Measurements from ENCODE around the gene FLT4.

DNA sequence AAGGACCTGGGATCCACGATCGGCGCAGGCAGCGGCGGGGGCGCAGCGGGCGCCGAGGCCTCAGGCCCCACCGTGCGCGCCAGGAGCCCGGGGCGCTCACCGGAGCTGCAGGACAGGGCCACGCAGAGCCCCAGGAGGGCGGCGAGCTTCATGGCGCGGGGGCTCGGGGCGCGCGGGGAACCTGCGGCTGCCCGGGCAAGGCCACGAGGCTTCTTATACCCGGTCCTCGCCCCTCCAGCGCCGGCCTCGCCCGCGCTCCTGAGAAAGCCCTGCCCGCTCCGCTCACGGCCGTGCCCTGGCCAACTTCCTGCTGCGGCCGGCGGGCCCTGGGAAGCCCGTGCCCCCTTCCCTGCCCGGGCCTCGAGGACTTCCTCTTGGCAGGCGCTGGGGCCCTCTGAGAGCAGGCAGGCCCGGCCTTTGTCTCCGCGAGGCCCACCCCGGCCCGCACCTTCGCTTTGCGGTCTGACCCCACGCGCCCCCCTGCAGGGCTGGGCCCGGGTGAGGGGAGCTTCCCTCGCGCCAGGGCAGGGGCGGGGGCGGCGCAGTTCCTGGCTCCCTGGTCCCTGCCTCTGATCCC lies 58.0 kb downstream of the FLT4 start, which contains the start of gene SCGB3A1:
- TF ChIP-seq CTCF (IDR thresholded peaks at IDR 0.05) (no peak), POLR2A (IDR thresholded peaks at IDR 0.05) (no peak)
